HG02798 (cell line): ENCODE measurements around the gene TCEAL3.
A peak's percentile ranks its signal among the peaks of the same experiment; 100 is the strongest.
"Not testable (repeated sequence)": the region's sequence is repeated elsewhere in the genome, so short reads cannot be mapped to it uniquely, and the experiment has no call there.

ENCODE experiments used
- ATAC-seq: cut with Tn5 transposase; IDR thresholded peaks from one replicate; pipeline ENCODE4 v1.9.1; 2021; ENCODE audit warnings: mild to moderate bottlenecking; ENCODE audit not compliant: unreplicated experiment, poor library complexity

TCEAL3 gene

DNA sequence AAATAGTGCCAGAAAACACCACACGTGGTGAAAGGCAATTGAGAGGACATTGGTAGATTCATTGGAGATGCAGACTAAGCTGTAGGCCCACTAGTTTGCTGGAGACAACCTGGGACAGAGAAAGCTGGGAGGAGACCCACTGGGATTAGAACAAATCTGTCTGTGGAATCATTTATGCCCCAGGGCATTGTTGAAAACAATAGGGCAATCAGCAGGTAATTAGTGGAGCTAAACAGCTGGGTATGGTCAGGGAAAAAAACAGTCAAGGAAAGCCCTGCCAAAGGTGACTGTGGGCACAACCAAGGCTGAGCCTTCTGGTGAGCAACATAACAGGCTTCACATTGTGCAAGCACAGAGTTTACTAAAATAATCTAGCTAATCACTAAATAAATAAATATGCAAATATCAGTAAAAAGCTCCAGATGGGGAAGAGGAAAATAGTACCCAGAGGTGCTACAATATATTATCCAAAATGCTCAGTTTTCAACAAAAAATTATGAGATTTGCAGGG is 9.0 kb downstream of the TCEAL3 start:
- no peak for ATAC-seq

DNA sequence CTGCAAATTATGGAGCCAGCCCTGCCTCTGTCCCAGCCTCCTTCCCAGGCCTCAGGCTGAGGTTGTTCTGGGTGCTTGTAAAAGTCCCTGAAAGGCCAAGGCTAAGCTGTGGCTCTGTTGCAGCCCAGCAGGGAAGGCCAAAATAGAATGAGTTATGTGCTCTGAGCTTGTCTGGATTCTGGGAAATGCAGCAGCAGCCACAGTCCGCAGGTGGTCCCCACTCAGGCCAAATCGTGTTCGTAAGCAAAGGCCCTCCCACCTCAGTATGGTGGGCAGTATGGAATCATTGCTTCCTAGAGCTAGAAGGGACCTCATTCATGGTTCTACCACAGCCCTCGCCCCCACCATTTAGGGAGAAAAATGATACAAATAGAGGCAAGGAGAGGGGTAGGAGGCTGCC is 16.3 kb downstream of the TCEAL3 start:
- ATAC-seq, result no peak

DNA sequence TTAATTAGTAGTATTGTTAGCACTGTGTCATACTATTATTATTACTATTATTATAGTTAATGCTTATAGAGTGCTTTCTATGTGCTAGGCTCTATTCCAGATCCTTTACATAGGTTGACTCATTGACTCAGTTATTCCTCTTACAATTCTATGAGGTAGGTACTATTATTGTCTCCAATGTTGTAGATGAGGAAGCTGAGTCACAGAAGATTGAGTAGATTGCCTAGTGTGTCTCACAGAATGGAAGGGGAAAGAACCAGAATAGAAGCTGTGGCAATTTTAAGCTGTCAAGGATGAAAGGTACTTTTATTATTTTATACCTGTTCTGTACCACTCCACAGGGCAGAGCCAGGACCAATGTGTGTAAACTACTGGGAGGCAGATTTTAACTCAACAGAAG is 19.1 kb downstream of the TCEAL3 start:
- no peak for ATAC-seq

DNA sequence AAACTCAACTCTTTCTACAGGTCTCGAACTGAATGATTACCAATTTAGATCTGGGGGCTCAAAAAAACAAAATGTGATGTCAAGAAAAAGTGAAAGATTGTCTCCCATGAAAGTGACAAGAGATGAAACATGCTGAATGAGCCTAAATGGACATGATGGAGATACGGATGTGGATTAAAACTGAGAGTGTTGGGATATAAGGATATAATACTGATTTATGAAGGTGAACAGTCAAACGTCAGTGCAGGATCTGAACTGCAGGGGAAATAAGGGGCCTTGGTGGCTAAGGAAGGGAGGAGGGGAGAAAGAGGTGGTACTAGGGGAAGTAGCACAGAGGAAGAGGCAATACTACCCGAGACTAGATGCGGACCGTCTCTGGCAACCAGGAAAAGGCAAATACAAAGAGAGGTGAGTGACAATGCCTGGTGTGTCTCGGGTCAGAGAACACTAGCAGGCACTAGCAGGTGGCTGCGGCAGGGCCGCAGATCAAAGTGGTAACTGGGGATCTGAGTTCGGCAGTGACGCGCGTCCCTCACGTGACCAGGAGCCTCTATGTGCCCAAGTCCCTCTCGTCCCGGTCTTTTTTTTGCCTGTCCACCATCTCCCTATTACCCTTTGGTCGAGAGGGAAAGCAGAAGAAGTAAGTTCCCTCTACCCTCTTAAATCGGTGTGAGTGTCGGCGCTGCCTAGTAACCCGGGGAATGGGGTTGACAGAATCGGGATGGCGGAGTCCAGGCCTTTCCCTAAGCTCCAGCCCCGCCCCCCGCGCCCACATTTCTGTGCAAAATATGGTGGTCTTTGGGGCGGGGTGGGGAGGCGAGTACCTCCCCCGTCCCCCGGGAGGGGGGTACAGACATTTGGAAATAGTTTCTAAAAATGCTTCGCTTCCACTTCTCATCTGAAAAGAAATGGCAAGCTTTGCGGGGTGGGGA is 20.9 kb downstream of the TCEAL3 start, which contains the start of gene TCEAL1:
TSS of gene TCEAL1 (plus strand) at position 590 of the 932 bp plus-strand sequence. CDS start 942 bp downstream, outside the sequence.
- peak; percentile 85 for ATAC-seq

DNA sequence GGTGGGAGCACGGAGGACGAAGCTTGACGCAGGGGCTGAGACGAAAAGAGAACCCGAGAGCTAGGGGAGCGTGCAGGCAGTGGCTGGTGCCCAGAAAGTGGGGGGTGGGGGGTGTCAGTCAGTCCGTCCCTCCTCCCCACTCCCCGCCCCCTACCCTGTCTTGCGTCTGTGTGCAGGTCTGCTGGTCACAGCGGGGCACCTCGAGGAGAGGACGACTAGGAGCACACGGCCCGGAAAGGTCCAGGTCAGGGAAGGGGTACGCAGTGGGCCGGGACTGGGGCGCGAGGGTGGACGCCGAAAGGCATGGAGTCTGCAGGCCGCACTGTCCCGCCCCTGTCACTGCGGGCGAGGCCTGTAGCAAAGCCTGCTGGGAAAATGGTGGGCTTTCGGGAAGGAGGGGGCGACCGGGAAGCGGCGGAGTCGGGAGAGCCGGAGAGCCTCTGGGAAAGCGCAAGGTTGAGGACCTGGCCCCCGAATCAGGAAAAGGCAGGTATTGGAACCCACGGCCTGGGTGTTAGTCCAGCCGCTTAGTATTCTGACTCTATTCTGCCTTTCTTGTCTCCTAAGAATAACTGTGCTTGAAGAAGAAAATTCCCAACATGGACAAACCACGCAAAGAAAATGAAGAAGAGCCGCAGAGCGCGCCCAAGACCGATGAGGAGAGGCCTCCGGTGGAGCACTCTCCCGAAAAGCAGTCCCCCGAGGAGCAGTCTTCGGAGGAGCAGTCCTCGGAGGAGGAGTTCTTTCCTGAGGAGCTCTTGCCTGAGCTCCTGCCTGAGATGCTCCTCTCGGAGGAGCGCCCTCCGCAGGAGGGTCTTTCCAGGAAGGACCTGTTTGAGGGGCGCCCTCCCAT is 21.8 kb downstream of the TCEAL3 start:
- peak; percentile 57 for ATAC-seq

DNA sequence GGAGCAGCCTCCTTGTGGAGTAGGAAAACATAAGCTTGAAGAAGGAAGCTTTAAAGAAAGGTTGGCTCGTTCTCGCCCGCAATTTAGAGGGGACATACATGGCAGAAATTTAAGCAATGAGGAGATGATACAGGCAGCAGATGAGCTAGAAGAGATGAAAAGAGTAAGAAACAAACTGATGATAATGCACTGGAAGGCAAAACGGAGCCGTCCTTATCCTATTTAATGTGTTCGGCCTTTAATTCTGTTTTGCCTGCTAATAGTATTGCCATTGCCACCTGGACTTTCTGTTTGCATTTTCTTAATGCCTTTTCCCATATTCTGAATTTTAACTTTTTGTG is 22.4 kb downstream of the TCEAL3 start:
- ATAC-seq, result no peak

DNA sequence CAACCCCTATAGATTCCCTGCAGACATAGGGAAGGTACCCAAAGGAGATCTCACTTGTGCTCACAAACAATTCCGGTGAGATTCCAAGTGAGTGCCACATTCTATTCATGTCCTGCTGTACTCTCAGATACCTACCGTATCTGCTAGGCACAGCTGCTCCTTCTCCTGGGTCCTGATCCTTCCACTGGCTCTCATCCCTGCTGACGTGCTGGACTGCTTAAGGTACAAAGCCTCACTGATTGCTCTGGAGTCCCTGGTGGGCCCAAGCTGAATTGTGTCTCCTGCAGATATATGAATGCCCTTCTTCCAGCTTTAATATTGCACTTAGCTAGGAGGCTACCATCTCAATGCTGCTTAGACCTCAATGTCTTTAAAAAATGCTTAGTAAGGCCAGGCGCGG is 23.4 kb downstream of the TCEAL3 start:
- ATAC-seq, result no peak

DNA sequence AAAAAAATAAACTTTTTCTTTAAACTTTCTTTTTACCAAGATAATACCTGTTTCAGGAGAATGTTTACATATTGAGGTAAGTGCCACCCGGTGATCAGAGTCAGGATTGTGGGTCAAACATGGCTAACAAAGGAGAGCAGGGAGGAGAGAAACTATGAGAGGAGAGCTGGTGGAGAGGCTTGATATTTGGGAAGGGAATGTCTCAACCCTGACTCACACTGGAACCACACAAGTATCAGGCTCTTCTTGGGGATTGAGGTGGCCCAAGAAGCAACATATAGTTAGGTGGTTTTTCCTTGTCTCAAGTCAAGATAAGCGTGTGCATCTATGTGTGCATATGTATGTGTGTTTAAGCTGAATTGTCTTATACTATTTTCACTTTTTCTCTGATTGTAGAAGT is 27.7 kb downstream of the TCEAL3 start:
- ATAC-seq, result no peak

DNA sequence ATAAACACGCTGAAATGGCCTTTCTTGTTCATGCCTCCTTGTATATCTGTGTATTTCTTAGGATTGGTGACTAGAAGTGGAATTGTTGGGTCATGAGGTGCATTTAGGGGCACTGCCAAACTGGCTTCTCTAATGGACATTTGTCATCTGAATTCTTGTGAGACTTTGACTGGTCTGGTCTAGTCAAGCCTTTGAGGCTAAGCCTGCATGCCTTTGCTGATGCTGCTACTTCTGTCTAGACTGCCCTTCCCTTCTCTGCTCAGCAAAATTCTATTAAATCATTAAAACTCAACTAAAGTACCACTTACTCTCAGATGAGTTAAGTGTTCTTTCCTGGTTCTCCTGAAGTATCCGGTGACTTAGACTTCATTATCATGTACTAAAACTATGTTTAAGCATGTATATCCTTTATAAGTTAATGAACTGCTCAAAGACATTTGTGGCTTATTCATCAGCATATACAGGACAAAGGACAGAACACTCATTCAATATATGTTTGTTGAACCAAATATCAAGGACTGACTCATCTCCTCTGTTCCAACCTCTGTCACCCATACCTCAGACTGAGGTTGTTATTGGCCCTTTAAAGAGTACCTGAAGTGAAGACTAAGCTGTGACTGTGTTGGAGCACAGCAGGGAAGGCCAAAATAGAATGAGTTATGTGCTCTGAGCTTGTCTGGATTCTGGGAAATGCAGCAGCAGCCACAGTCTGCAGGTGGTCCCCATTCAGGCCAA is 30.0 kb downstream of the TCEAL3 start:
- ATAC-seq, result no peak

DNA sequence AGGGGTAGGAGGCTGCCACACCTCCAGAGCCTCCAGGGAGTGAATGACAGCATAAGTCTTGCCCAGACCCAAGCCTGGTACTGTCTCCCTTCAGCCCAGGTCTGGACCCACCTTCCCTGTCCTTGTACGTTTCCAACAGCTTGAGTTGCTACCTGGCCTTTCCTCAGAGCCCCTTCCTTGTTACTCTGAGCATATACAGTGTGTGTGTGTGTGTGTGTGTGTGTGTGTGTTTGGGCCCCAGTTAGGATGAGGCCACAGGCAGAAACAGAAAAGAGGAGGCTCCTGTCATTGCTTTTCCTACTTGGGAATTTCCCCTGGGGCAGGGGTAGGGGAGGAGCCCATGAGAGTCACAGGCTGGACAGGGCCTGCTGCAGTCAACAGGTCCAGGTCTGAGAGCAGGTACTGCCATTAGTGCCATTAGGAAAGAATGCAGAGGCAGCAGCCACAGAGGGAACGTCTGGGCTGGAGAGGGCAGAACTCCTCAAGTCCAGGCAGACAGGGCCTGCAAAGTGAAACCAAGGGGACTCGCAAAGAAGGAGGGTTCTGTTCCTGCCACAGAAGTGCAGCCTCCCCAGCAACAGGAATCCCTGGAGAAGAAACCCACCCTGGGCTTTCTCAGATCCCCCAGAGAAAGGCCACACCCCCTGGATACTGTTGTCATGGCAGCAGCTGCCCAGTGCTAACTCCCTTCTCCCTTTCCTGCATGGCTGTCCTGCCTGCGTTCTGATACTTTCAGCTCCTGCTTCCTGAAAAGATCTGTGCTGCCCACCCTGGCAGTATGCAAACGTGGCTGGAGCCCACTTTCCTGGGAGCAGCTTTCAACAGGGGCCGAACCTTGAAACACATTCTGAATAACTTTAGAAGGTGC is 30.9 kb downstream of the TCEAL3 start:
- not testable (repeated sequence) for ATAC-seq

DNA sequence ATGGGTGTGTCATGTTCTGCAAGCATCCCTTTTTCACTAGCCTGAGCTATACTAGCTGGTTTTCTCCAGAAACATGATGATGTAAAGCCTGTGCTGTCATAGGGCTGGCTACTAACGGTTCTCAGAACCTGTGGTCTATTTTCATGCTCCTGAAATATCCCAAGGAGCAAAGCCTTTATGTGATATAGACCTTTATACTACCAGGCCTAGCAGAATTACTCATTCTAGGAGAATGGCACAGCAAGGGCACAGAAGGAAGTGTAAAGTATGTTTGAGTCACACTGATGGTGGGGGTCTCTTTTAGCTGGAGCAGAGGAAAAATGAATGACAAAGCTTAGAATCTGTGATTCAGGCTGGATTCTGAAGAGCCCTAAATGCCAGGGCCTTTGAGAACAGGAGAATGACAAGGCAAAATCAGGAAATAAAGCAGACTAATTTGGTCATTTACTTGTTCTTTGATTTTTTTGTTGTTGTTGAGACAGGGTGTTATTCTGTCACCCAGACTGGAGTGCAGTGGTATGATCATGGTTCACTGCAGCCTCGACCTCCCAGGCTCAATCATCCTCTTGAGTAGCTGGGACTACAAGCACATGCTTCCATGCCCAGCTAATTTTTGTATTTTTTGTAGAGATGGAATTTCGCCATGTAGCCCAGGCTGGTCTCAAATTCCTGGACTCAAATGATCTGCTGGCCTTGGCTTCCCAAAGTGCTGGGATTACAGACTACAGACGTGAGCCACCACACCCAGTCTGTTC is 32.8 kb downstream of the TCEAL3 start:
- no peak for ATAC-seq

DNA sequence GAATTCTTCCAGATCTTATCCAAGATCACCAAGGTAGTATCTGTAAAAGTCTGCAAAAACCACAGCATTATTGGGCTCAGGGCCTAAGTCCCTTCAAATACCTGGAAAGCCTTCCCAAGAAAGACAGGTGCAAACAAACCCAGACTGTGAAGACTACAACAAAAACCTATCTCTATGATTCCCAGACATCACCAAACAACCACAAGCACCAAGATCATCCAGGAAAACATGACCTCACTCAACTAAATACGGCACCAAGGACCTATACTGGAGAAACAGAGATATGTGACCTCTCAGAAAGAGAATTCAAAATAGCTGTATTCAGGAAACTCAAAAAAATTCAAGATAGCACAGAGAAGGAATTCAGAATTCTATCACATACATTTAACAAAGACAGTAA is 36.4 kb downstream of the TCEAL3 start:
- no peak for ATAC-seq

DNA sequence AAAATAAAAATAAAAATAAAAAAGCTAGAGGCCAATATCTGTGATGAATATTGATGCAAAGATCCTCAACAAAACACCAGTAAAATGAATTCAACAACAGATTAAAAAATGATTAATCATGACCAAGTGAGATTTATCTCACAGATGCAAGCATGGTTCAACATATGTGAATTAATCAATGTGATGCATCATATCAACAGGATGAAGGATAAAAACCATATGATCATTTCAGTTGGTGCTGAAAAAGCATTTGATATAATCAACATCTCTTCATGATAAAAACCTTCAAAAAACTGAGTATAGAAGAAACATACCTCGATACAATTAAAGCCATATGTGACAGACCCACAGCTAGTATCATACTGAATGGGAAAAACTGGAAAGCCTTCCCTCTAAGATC is 39.9 kb downstream of the TCEAL3 start:
- no peak for ATAC-seq

DNA sequence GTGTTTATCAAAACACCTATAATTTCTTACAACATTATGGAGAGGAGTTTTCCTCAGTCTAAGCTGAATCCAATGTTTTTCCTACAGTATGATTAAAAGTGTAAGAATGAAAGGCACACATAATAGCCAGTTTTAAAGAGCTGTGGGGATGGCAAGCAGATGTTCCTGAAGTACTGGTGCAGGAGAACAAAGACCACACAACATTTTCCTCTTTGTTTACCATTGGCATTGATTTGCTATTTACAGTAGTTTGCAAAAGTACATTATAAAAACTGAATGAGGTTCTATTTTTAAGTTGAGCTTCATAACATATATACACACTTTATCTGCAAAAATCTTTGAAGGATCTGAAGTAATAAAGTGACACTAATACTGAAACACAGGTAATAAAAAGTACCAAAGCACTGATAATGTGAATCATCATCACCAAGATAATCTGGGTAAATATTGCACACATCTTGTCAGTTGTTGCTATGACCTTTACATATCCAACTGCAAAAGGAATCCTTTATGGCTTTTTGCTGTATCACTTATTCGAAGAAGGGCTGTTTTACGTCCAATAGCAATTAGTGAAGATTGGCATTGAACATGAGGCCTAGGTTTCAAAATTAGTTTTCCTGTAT is 43.5 kb downstream of the TCEAL3 start:
- ATAC-seq, result no peak

DNA sequence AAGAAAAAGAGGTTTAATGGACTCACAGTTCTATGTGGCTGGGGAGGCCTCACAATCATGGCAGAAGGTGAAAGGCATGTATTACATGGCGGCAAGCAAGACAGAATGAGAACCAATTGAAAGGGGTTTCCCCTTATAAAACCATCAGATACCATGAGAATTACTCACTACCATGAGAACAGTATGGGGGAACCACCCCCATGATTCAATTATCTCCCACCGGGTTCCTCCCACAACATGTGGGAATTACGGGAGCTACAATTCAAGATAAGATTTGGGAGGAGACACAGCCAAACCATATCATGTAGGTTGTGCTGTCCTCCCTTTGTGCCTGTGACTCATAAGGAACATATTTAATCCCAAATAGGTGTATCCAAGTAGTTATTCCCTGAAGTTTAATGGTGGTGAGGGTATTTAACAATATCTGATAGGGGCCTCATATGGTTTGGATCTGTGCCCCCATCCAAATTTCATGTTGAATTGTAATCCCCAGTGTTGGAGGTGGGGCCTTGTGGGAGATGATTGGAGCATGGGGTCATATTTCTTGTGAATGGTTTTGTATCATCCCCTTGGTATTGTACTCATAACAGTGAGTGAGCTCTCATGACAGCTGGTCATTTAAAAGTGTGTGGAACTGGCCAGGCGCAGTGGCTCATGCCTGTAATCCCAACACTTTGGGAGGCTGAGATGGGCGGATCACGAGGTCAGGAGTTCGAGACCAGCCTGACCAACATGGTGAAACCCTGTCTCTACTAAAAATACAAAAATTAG is 47.7 kb downstream of the TCEAL3 start:
- not testable (repeated sequence) for ATAC-seq

DNA sequence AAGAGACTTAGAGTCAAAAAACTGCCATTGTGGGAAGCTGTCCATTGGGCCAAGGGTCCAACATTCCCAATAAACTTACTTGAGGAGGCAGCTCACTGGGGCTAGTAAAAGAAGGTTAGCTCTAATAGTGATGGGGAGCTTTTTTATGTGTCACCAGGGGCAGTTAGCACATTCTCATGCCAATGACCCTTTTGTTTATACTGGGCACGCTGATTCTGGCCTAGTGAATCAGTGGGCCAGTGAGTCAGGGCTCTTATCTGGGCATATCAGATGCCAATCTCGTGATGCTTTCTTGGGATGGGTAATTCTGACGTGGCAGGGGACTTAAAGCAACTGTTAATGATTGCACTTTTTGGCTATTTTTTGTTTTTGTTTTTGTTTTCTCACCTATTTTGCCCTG is 48.9 kb downstream of the TCEAL3 start:
- ATAC-seq, result no peak

DNA sequence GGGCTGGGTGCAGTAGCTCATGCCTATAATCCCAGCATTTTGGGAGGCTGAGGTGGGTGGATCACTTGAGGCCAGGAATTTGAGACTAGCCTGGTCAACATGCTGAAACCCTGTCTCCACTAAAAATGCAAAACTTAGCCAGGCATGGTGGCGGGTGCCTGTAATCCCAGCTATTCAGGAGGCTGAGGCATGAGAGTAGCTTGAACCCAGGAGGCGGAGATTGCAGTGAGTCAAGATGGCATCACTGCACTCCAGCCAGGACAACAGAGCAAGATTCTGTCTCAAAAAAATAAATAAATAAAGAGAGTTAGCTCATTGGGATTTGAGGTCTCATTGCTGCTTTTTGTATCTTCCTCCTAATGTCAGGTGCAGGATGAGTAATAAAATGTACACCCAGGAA is 49.3 kb downstream of the TCEAL3 start:
- ATAC-seq, result not testable (repeated sequence)
